Panc1 (cell line): Measurements from ENCODE around the gene RIPOR2. TPM values are rescaled to one million over a fixed set of nuclear protein-coding genes. Genes with fewer than 3 reads are reported as not detected.

ENCODE experiments used
- ATAC-seq: fragments of 200-7000 bp; cut with Tn5 transposase; 2 replicates; pipeline ENCODE4 v1.9.1; 2020; ENCODE audit warnings: mild to moderate bottlenecking, moderate library complexity
- BruUV-seq: library from RNA; stranded (reverse); fragments of 400-500 nt; replicated peaks from 2 replicates; lab custom pipeline; 2021; lab: Mats Ljungman, UMichigan
- CTCF ChIA-PET: fragments of 300-600 bp; sonication (Branson Sonifier 250); formaldehyde crosslinking; loops from one replicate; lab custom pipeline; 2022; ENCODE audit warnings: antibody characterized with exemption; lab: Charles Lee
- POLR2A ChIA-PET: fragments of 300-600 bp; sonication (Branson Sonifier 250); formaldehyde crosslinking; loops from one replicate; lab custom pipeline; 2022; ENCODE audit warnings: antibody characterized with exemption; lab: Charles Lee
- DNase-seq: peaks from one replicate; pipeline ENCODE4 v3.0.0-alpha.2; 2010; ENCODE audit warnings: low read depth, low spot score
- H3K27ac ChIP-seq: 2 replicates; pipeline ENCODE4 v1.5.1; 2011; ENCODE audit warnings: mild to moderate bottlenecking, low read length, inconsistent platforms
- H3K27me3 ChIP-seq: fragments of 200-500 bp; sonication (Bioruptor generic); 2 replicates; pipeline ENCODE4 v1.6.0; 2014; ENCODE audit warnings: low read length, inconsistent platforms; ENCODE audit not compliant: control insufficient read depth, insufficient read depth
- H3K36me3 ChIP-seq: fragments of 200-500 bp; sonication (Bioruptor generic); 2 replicates; pipeline ENCODE4 v1.5.1; 2014; ENCODE audit warnings: inconsistent platforms, mild to moderate bottlenecking, low read length, moderate library complexity; ENCODE audit not compliant: control insufficient read depth, insufficient read depth
- H3K4me1 ChIP-seq: 2 replicates; pipeline ENCODE4 v1.5.1; 2011; ENCODE audit warnings: inconsistent platforms, mild to moderate bottlenecking, low read length, moderate library complexity; ENCODE audit not compliant: control insufficient read depth, insufficient read depth
- H3K4me3 ChIP-seq, 2 experiments: 2 replicates each; pipeline ENCODE4 v1.5.1; 2011 to 2012; ENCODE audit warnings: low read depth in 2 of 2, low read length in 2 of 2, mild to moderate bottlenecking in 2 of 2, inconsistent platforms in 1 of 2, moderate library complexity in 1 of 2
- H3K9me3 ChIP-seq: fragments of 200-500 bp; sonication (Bioruptor generic); 2 replicates; pipeline ENCODE4 v1.5.1; 2014; ENCODE audit warnings: low read depth, mild to moderate bottlenecking, inconsistent platforms, low read length, moderate library complexity; ENCODE audit not compliant: control insufficient read depth, insufficient read depth
- POLR2AphosphoS5 ChIP-seq: IDR thresholded peaks from 2 replicates; pipeline ENCODE4 v1.6.1; 2012; ENCODE audit warnings: mild to moderate bottlenecking, low read depth, low read length, moderate library complexity
- SIN3A ChIP-seq: IDR thresholded peaks from 2 replicates; pipeline ENCODE4 v1.6.1; 2012; ENCODE audit warnings: low read depth, mild to moderate bottlenecking, low read length, moderate library complexity, borderline replicate concordance; ENCODE audit not compliant: insufficient read depth
- TCF7L2 ChIP-seq: IDR thresholded peaks from 2 replicates; pipeline ENCODE4 v1.6.1; 2011; ENCODE audit warnings: mild to moderate bottlenecking, low read depth, low read length, inconsistent platforms
- in situ Hi-C: cut with HindIII; loops from 2 replicates; pipeline ENCODE4 v1.10.0; 2016; ENCODE audit warnings: low sequenced_read_pairs, low pct_unique_long_range_greater_than_20kb
- intact Hi-C: fragments of 100-400 bp; cut with micrococcal nuclease; formaldehyde crosslinking; loops from one replicate; pipeline ENCODE4 v1.10.0; 2022; ENCODE audit not compliant: unreplicated experiment
- total RNA-seq: library from RNA; stranded (reverse); gene quantifications from one replicate; pipeline ENCODE4 v1.2.1, GENCODE V29; 2021; ENCODE audit not compliant: unreplicated experiment
- TF ChIP-seq, protein P1 (sequence below): fragments of 450-650 bp; IDR thresholded peaks from 2 replicates; pipeline ENCODE4 v1.5.1; 2017; ENCODE audit warnings: mild to moderate bottlenecking
- TF ChIP-seq, protein P2 (sequence below), 2 experiments: IDR thresholded peaks; 2 replicates each; pipeline ENCODE4 v1.6.1; 2011 to 2012; ENCODE audit warnings: low read depth in 2 of 2, control low read depth in 1 of 2, low read length in 1 of 2, mild to moderate bottlenecking in 1 of 2, moderate library complexity in 1 of 2; ENCODE audit not compliant: insufficient read depth in 1 of 2

The RIPOR2 gene
- total RNA-seq, 1 experiment from 2014 or later, result 0.54 TPM

DNA sequence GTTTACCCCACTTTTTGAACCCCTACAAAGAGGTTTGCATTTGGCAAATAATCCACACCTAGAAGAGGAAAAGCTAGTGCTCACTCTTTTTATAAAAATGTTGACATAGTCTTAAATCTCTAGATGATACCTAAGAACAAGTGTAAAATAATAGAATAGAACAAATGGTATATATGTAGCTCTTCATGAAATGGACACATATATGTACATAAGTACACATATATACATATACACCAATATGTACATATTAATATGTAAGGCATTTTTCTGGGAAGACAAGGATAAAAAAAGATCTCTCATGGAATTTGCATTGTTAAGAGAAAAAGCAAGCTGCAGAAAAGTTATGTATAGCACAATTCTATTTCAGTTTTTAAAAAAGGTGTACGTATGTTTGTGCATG is 27.6 kb upstream of the RIPOR2 start:
- no peaks in the 10 kb centered on the region for H3K36me3 ChIP-seq
- no peak overlapping the region for H3K27ac ChIP-seq
- H3K4me3 ChIP-seq, result no peak overlapping the region
- POLR2A ChIA-PET, result no interaction called here
- H3K4me1 ChIP-seq, result no peaks in the 10 kb centered on the region
- CTCF ChIA-PET, result no interaction called here
- TF ChIP-seq POLR2AphosphoS5, result no peak
- TF ChIP-seq, protein P1, sequence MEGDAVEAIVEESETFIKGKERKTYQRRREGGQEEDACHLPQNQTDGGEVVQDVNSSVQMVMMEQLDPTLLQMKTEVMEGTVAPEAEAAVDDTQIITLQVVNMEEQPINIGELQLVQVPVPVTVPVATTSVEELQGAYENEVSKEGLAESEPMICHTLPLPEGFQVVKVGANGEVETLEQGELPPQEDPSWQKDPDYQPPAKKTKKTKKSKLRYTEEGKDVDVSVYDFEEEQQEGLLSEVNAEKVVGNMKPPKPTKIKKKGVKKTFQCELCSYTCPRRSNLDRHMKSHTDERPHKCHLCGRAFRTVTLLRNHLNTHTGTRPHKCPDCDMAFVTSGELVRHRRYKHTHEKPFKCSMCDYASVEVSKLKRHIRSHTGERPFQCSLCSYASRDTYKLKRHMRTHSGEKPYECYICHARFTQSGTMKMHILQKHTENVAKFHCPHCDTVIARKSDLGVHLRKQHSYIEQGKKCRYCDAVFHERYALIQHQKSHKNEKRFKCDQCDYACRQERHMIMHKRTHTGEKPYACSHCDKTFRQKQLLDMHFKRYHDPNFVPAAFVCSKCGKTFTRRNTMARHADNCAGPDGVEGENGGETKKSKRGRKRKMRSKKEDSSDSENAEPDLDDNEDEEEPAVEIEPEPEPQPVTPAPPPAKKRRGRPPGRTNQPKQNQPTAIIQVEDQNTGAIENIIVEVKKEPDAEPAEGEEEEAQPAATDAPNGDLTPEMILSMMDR, result no peak
- no peak for TF ChIP-seq TCF7L2
- no peak for ATAC-seq
- DNase-seq, result no peak
- in situ Hi-C loops, result no loop called here
- intact Hi-C loops, result no loop called here
- no peaks in the 10 kb centered on the region for H3K9me3 ChIP-seq
- BruUV-seq, result no TSS peak
- peaks cover 6% of the 10 kb centered on the region; the same call in 1 of the 2 replicates for H3K27me3 ChIP-seq

DNA sequence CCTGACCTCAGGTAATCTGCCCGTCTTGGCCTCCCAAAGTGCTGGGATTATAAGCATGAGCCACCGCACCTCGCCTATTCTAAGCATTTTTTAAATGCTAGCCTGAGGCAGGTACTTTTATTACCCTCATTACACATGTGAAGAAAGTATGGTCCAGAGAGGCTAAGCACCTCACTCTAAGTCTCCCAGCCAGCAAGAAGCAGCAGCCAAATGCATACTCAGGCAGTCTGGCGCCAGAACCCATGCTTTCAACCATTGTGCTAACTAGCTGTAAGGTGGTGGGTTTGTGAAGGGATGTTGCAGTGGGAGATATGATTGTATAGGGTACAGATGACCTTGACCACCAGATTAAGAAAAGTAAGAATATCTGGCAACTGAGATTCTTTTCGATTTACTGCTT is 26.1 kb upstream of the RIPOR2 start:
- no peak for DNase-seq
- H3K9me3 ChIP-seq, result no peaks in the 10 kb centered on the region
- no peak overlapping the region for H3K4me3 ChIP-seq
- no peak overlapping the region for H3K27ac ChIP-seq
- in situ Hi-C loops (no loop called here), intact Hi-C loops (no loop called here)
- ChIA-PET POLR2A (no interaction called here), CTCF (no interaction called here)
- peaks cover 6% of the 10 kb centered on the region; the same call in 1 of the 2 replicates for H3K27me3 ChIP-seq
- H3K4me1 ChIP-seq, result no peaks in the 10 kb centered on the region
- ATAC-seq, result no peak
- TF ChIP-seq, protein P2, sequence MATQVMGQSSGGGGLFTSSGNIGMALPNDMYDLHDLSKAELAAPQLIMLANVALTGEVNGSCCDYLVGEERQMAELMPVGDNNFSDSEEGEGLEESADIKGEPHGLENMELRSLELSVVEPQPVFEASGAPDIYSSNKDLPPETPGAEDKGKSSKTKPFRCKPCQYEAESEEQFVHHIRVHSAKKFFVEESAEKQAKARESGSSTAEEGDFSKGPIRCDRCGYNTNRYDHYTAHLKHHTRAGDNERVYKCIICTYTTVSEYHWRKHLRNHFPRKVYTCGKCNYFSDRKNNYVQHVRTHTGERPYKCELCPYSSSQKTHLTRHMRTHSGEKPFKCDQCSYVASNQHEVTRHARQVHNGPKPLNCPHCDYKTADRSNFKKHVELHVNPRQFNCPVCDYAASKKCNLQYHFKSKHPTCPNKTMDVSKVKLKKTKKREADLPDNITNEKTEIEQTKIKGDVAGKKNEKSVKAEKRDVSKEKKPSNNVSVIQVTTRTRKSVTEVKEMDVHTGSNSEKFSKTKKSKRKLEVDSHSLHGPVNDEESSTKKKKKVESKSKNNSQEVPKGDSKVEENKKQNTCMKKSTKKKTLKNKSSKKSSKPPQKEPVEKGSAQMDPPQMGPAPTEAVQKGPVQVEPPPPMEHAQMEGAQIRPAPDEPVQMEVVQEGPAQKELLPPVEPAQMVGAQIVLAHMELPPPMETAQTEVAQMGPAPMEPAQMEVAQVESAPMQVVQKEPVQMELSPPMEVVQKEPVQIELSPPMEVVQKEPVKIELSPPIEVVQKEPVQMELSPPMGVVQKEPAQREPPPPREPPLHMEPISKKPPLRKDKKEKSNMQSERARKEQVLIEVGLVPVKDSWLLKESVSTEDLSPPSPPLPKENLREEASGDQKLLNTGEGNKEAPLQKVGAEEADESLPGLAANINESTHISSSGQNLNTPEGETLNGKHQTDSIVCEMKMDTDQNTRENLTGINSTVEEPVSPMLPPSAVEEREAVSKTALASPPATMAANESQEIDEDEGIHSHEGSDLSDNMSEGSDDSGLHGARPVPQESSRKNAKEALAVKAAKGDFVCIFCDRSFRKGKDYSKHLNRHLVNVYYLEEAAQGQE (IDR thresholded peaks at IDR 0.05; ENCODE audit: insufficient read depth in 1 of 2, low read depth in 2 of 2, low read length in 1 of 2), result no peak
- TF ChIP-seq TCF7L2, result no peak
- no peak for TF ChIP-seq SIN3A
- no peak for TF ChIP-seq POLR2AphosphoS5
- TF ChIP-seq, protein P1, result no peak
- H3K36me3 ChIP-seq, result no peaks in the 10 kb centered on the region
- BruUV-seq, result no TSS peak
